GM23338 (cell line): ENCODE measurements around the gene FAM120A. TPM values are rescaled to one million over a fixed set of nuclear protein-coding genes. Genes with fewer than 3 reads are reported as not detected.

Experiments used
- ATAC-seq: fragments of 200-7000 bp; cut with Tn5 transposase; 3 replicates; pipeline ENCODE4 v1.9.1; 2020
- DNase-seq: peaks from one replicate; pipeline ENCODE4 v3.0.0-alpha.2; 2015; ENCODE audit warnings: low spot score
- H2AFZ ChIP-seq: fragments of 200-600 bp; sonication (generic); 2 replicates; pipeline ENCODE4 v1.8.0; 2016; ENCODE audit warnings: antibody characterized with exemption, mild to moderate bottlenecking, moderate library complexity
- H3F3A ChIP-seq: fragments of 200-600 bp; sonication (generic); replicated peaks from 2 replicates; pipeline ENCODE4 v1.8.0; 2017; ENCODE audit warnings: antibody characterized with exemption, mixed run types, low read depth
- H3K27ac ChIP-seq: fragments of 200-600 bp; sonication (generic); 2 replicates; pipeline ENCODE4 v1.6.1; 2016; ENCODE audit warnings: low read depth
- H3K27me3 ChIP-seq: fragments of 200-600 bp; sonication (generic); 2 replicates; pipeline ENCODE4 v1.8.0; 2016; ENCODE audit warnings: mild to moderate bottlenecking, mixed run types, moderate library complexity; ENCODE audit not compliant: insufficient read depth
- H3K36me3 ChIP-seq: fragments of 200-600 bp; sonication (generic); 2 replicates; pipeline ENCODE4 v1.8.0; 2016; ENCODE audit warnings: mild to moderate bottlenecking; ENCODE audit not compliant: insufficient read depth
- H3K4me1 ChIP-seq: fragments of 200-600 bp; sonication (generic); 2 replicates; pipeline ENCODE4 v1.8.0; 2016; ENCODE audit warnings: mild to moderate bottlenecking, moderate library complexity; ENCODE audit not compliant: insufficient read depth
- H3K4me2 ChIP-seq: fragments of 200-600 bp; sonication (generic); 2 replicates; pipeline ENCODE4 v1.7.1; 2017; ENCODE audit warnings: mixed run types
- H3K4me3 ChIP-seq: fragments of 200-600 bp; sonication (generic); 2 replicates; pipeline ENCODE4 v1.6.1; 2016; ENCODE audit warnings: mixed run types
- H3K79me2 ChIP-seq: fragments of 200-600 bp; sonication (generic); replicated peaks from 2 replicates; pipeline ENCODE4 v1.8.0; 2017; ENCODE audit warnings: mild to moderate bottlenecking; ENCODE audit not compliant: insufficient read depth
- H3K9me2 ChIP-seq: fragments of 200-600 bp; sonication (generic); 2 replicates; pipeline ENCODE4 v1.8.0; 2017; ENCODE audit not compliant: insufficient read depth
- H4K20me1 ChIP-seq: fragments of 200-600 bp; sonication (generic); replicated peaks from 2 replicates; pipeline ENCODE4 v1.8.0; 2017; ENCODE audit warnings: mild to moderate bottlenecking; ENCODE audit not compliant: insufficient read depth
- H3K27ac Mint-ChIP-seq: 2 replicates; pipeline ENCODE4 v1.8.0; 2020; ENCODE audit warnings: inconsistent platforms, mild to moderate bottlenecking, moderate library complexity, mixed read lengths
- H3K27me3 Mint-ChIP-seq: 3 replicates; pipeline ENCODE4 v1.8.0; 2022; ENCODE audit warnings: low read depth, mild to moderate bottlenecking, moderate library complexity, mixed read lengths, inconsistent platforms; ENCODE audit not compliant: insufficient read depth, poor library complexity
- H3K36me3 Mint-ChIP-seq: 3 replicates; pipeline ENCODE4 v1.8.0; 2021; ENCODE audit warnings: low read depth, mild to moderate bottlenecking, inconsistent platforms, moderate library complexity, mixed read lengths
- H3K4me1 Mint-ChIP-seq: 3 replicates; pipeline ENCODE4 v1.8.0; 2020; ENCODE audit warnings: mild to moderate bottlenecking, inconsistent platforms, mixed read lengths
- H3K4me3 Mint-ChIP-seq: 3 replicates; pipeline ENCODE4 v1.8.0; 2021; ENCODE audit warnings: moderate library complexity, mild to moderate bottlenecking, inconsistent platforms, mixed read lengths
- H3K9me3 Mint-ChIP-seq: 3 replicates; pipeline ENCODE4 v1.8.0; 2020; ENCODE audit warnings: moderate library complexity, mild to moderate bottlenecking, inconsistent platforms, mixed read lengths
- CREB1 ChIP-seq: fragments of 250-450 bp; sonication (Bioruptor Pico); IDR thresholded peaks from 2 replicates; pipeline ENCODE4 v1.5.0; 2020; ENCODE audit warnings: low read depth, mild to moderate bottlenecking, moderate library complexity
- NANOG ChIP-seq: IDR thresholded peaks from 2 replicates; pipeline ENCODE4 v1.6.1; 2016; ENCODE audit warnings: antibody characterized with exemption, borderline replicate concordance
- POLR2AphosphoS5 ChIP-seq: IDR thresholded peaks from 2 replicates; pipeline ENCODE4 v1.6.1; 2016; ENCODE audit warnings: antibody characterized with exemption, low read depth
- STAT1 ChIP-seq: IDR thresholded peaks from one replicate; pipeline ENCODE4 v1.6.1; 2016; ENCODE audit warnings: antibody characterized with exemption; ENCODE audit not compliant: unreplicated experiment
- ZNF114 ChIP-seq: fragments of 250-450 bp; sonication (Bioruptor Pico); IDR thresholded peaks from 2 replicates; pipeline ENCODE4 v1.5.0; 2020; ENCODE audit warnings: mild to moderate bottlenecking, moderate library complexity
- polyA plus RNA-seq: library from polyadenylated mRNA; unstranded; fragments of >200 nt; fragmentation: Nextera tagmentation; extraction: Ambion mirVana; gene quantifications from 2 replicates; pipeline ENCODE4 v1.2.1, GENCODE V29; 2016
- total RNA-seq: library from RNA; depleted of rRNA; stranded (reverse); fragments of >200 nt; shearing (Covaris generic); gene quantifications from 2 replicates; pipeline ENCODE4 v1.2.3, GENCODE V29; 2014
- TF ChIP-seq, protein P1 (sequence below): IDR thresholded peaks from one replicate; pipeline ENCODE4 v1.6.1; 2018; ENCODE audit warnings: antibody characterized with exemption; ENCODE audit not compliant: unreplicated experiment
- TF ChIP-seq, protein P2 (sequence below), 2 experiments: fragments of 200-600 bp in 1 of 2; sonication (generic) in 1 of 2; conservative IDR thresholded peaks; 2 replicates each; pipeline versions ENCODE4 v1.5.1 to v1.6.1; 2016 to 2017; ENCODE audit warnings: antibody characterized with exemption in 2 of 2, low read depth in 2 of 2, mild to moderate bottlenecking in 2 of 2, moderate library complexity in 1 of 2
- TF ChIP-seq, protein P3 (sequence below): fragments of 250-450 bp; sonication (Bioruptor Pico); IDR thresholded peaks from 2 replicates; pipeline ENCODE4 v1.5.0; 2020; ENCODE audit warnings: mild to moderate bottlenecking, moderate library complexity

Gene FAM120A
- total and polyA plus RNA-seq, 2 experiments from 2014 or later = 28.2 to 52.5 TPM

DNA sequence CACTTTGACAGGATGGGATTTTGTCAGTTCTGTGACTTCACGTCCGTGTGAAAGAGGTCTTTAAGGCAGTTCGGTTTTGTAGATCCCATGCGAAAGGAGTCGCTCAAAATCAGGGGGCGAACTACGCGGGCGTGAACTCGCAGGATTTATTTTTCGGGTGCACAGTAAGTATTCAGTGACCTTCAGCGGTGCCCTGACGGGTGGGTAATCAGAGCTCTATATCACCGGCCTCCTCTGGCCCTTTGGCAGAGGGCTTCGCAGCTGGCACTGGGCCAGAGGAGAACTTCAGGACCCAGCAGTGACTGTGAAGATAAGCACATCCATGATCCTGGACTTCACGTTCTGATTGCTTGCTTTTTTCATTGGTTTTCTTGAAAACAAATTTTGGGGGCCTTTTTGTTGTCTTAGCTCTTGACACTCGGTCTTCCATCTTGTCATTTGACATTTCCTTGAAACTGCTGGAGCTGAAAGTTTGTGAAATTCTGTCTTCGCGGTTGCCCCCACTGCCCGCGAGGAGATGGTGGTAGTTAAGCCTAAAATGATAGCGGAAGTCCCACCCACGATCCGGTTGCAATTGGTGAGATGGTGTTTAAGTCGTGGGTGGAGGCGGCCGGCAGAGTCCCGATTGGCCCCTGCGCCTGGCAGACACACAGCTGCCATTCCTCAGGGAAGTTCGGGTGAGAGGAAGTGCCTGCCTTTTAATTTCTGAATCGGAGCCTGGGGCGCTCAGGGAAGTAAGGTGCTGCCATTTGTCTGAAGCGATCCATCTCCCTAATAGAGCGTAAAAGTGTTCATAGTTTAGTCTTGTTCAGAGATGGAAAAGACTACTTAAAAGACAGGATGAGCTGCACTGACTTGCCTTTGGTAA is 1.8 kb downstream of the FAM120A start, which contains the start of gene FAM120AOS:
Gene FAM120AOS, minus strand, starts transcription at position 535 of the 868 bp plus-strand sequence. CDS start 872 bp downstream, outside the sequence.
- H3K36me3 Mint-ChIP-seq = peaks cover 39% of the 10 kb centered on the region
- peak; percentile 92 for DNase-seq
- H3K36me3 ChIP-seq = peaks cover under 1% of the 10 kb centered on the region; the same call in 1 of the 2 replicates
- H3K9me3 Mint-ChIP-seq = no peaks in the 10 kb centered on the region
- H2AFZ ChIP-seq = no peak within 1 kb of the TSS; the same call in 1 of the 2 replicates
- H3K4me2 ChIP-seq = peak within 1 kb of the TSS; percentile 87
- H3K9me2 ChIP-seq = no peaks in the 10 kb centered on the region
- peaks cover 36% of the 10 kb centered on the region for H3K4me1 ChIP-seq
- peaks cover 41% of the 10 kb centered on the region for H3K4me1 Mint-ChIP-seq
- no peaks in the 10 kb centered on the region for H3K27me3 ChIP-seq
- peak within 1 kb of the TSS; percentile 94 for H3K4me3 Mint-ChIP-seq
- peak; percentile 79 for ATAC-seq
- no peak for TF ChIP-seq CREB1
- TF ChIP-seq NANOG = no peak
- TF ChIP-seq, protein P1, sequence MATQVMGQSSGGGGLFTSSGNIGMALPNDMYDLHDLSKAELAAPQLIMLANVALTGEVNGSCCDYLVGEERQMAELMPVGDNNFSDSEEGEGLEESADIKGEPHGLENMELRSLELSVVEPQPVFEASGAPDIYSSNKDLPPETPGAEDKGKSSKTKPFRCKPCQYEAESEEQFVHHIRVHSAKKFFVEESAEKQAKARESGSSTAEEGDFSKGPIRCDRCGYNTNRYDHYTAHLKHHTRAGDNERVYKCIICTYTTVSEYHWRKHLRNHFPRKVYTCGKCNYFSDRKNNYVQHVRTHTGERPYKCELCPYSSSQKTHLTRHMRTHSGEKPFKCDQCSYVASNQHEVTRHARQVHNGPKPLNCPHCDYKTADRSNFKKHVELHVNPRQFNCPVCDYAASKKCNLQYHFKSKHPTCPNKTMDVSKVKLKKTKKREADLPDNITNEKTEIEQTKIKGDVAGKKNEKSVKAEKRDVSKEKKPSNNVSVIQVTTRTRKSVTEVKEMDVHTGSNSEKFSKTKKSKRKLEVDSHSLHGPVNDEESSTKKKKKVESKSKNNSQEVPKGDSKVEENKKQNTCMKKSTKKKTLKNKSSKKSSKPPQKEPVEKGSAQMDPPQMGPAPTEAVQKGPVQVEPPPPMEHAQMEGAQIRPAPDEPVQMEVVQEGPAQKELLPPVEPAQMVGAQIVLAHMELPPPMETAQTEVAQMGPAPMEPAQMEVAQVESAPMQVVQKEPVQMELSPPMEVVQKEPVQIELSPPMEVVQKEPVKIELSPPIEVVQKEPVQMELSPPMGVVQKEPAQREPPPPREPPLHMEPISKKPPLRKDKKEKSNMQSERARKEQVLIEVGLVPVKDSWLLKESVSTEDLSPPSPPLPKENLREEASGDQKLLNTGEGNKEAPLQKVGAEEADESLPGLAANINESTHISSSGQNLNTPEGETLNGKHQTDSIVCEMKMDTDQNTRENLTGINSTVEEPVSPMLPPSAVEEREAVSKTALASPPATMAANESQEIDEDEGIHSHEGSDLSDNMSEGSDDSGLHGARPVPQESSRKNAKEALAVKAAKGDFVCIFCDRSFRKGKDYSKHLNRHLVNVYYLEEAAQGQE = no peak
- peak; percentile 66 for TF ChIP-seq POLR2AphosphoS5
- no peak for TF ChIP-seq STAT1
- TF ChIP-seq, protein P2, sequence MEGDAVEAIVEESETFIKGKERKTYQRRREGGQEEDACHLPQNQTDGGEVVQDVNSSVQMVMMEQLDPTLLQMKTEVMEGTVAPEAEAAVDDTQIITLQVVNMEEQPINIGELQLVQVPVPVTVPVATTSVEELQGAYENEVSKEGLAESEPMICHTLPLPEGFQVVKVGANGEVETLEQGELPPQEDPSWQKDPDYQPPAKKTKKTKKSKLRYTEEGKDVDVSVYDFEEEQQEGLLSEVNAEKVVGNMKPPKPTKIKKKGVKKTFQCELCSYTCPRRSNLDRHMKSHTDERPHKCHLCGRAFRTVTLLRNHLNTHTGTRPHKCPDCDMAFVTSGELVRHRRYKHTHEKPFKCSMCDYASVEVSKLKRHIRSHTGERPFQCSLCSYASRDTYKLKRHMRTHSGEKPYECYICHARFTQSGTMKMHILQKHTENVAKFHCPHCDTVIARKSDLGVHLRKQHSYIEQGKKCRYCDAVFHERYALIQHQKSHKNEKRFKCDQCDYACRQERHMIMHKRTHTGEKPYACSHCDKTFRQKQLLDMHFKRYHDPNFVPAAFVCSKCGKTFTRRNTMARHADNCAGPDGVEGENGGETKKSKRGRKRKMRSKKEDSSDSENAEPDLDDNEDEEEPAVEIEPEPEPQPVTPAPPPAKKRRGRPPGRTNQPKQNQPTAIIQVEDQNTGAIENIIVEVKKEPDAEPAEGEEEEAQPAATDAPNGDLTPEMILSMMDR (conservative IDR thresholded peaks at IDR 0.05; ENCODE audit: low read depth in 2 of 2) = no peak
- H3K4me3 ChIP-seq = peak within 1 kb of the TSS; percentile 94
- no peak within 1 kb of the TSS for H3K27ac ChIP-seq
- peak within 1 kb of the TSS; percentile 74 for H3K27ac Mint-ChIP-seq
- peaks cover 12% of the 10 kb centered on the region for H3K27me3 Mint-ChIP-seq
- H4K20me1 ChIP-seq = peaks cover 15% of the 10 kb centered on the region
- peaks cover 15% of the 10 kb centered on the region for H3F3A ChIP-seq
- H3K79me2 ChIP-seq = peaks cover 80% of the 10 kb centered on the region

DNA sequence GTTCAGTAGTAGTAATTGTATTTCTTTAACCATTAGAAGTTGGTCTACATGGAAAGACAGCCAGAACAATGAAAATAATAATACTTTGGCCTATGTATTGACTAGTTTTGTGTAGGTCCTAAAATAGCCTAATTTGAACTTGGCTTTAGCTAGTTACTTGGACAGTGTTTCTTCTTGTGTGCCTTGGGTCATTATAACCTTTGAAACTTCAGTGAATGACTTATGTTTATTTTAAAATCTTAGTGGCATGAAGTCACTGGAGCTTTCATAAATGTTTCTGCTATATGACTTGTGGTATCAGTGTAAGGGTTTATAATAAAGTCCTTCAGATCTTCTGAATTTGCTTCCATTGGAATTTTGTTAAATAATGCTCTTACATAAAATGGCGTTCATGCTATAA is 4.5 kb downstream of the FAM120A start:
- Mint-ChIP-seq H3K36me3 (peaks cover 14% of the 10 kb centered on the region), H3K9me3 (no peaks in the 10 kb centered on the region), H3K4me1 (peaks cover 55% of the 10 kb centered on the region), H3K4me3 (no peak overlapping the region), H3K27ac (no peak overlapping the region; the same call in 1 of the 2 replicates), H3K27me3 (peaks cover 5% of the 10 kb centered on the region)
- no peak overlapping the region for H3K27ac ChIP-seq
- H4K20me1 ChIP-seq = peaks cover 19% of the 10 kb centered on the region
- H3K9me2 ChIP-seq = no peaks in the 10 kb centered on the region
- peak overlapping the region; percentile 9; the same call in 1 of the 2 replicates for H3K4me2 ChIP-seq
- H3K27me3 ChIP-seq = no peaks in the 10 kb centered on the region
- H3K36me3 ChIP-seq = no peaks in the 10 kb centered on the region
- H3K79me2 ChIP-seq = peaks cover 87% of the 10 kb centered on the region
- no peak overlapping the region for H3K4me3 ChIP-seq
- H3K4me1 ChIP-seq = peaks cover 51% of the 10 kb centered on the region
- no peak overlapping the region for H2AFZ ChIP-seq
- peaks cover 5% of the 10 kb centered on the region for H3F3A ChIP-seq
- no peak for DNase-seq
- no peak for ATAC-seq
- TF ChIP-seq STAT1 = no peak
- no peak for TF ChIP-seq ZNF114 (CRISPR knock-in tag)
- no peak for TF ChIP-seq POLR2AphosphoS5
- TF ChIP-seq, protein P3, sequence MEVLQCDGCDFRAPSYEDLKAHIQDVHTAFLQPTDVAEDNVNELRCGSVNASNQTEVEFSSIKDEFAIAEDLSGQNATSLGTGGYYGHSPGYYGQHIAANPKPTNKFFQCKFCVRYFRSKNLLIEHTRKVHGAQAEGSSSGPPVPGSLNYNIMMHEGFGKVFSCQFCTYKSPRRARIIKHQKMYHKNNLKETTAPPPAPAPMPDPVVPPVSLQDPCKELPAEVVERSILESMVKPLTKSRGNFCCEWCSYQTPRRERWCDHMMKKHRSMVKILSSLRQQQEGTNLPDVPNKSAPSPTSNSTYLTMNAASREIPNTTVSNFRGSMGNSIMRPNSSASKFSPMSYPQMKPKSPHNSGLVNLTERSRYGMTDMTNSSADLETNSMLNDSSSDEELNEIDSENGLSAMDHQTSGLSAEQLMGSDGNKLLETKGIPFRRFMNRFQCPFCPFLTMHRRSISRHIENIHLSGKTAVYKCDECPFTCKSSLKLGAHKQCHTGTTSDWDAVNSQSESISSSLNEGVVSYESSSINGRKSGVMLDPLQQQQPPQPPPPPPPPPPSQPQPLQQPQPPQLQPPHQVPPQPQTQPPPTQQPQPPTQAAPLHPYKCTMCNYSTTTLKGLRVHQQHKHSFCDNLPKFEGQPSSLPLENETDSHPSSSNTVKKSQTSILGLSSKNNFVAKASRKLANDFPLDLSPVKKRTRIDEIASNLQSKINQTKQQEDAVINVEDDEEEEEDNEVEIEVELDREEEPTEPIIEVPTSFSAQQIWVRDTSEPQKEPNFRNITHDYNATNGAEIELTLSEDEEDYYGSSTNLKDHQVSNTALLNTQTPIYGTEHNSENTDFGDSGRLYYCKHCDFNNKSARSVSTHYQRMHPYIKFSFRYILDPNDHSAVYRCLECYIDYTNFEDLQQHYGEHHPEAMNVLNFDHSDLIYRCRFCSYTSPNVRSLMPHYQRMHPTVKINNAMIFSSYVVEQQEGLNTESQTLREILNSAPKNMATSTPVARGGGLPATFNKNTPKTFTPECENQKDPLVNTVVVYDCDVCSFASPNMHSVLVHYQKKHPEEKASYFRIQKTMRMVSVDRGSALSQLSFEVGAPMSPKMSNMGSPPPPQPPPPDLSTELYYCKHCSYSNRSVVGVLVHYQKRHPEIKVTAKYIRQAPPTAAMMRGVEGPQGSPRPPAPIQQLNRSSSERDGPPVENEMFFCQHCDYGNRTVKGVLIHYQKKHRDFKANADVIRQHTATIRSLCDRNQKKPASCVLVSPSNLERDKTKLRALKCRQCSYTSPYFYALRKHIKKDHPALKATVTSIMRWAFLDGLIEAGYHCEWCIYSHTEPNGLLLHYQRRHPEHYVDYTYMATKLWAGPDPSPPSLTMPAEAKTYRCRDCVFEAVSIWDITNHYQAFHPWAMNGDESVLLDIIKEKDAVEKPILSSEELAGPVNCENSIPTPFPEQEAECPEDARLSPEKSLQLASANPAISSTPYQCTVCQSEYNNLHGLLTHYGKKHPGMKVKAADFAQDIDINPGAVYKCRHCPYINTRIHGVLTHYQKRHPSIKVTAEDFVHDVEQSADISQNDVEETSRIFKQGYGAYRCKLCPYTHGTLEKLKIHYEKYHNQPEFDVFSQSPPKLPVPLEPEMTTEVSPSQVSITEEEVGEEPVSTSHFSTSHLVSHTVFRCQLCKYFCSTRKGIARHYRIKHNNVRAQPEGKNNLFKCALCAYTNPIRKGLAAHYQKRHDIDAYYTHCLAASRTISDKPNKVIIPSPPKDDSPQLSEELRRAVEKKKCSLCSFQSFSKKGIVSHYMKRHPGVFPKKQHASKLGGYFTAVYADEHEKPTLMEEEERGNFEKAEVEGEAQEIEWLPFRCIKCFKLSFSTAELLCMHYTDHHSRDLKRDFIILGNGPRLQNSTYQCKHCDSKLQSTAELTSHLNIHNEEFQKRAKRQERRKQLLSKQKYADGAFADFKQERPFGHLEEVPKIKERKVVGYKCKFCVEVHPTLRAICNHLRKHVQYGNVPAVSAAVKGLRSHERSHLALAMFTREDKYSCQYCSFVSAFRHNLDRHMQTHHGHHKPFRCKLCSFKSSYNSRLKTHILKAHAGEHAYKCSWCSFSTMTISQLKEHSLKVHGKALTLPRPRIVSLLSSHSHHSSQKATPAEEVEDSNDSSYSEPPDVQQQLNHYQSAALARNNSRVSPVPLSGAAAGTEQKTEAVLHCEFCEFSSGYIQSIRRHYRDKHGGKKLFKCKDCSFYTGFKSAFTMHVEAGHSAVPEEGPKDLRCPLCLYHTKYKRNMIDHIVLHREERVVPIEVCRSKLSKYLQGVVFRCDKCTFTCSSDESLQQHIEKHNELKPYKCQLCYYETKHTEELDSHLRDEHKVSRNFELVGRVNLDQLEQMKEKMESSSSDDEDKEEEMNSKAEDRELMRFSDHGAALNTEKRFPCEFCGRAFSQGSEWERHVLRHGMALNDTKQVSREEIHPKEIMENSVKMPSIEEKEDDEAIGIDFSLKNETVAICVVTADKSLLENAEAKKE (CRISPR knock-in tag) = no peak
